GM12801 (cell line): Measurements from ENCODE around the gene TMBIM6.

Experiments
- CTCF ChIP-seq: IDR thresholded peaks from one replicate; pipeline ENCODE4 v1.5.1; 2011; ENCODE audit warnings: control low read depth; ENCODE audit not compliant: insufficient read length; ENCODE audit errors: extremely low read depth

Gene TMBIM6

GRCh38 chr12:49744363-49744885, 3.1 kb downstream of the TMBIM6 start:
- TF ChIP-seq CTCF, result no peak

GRCh38 chr12:49748306-49748705, 6.9 kb downstream of the TMBIM6 start:
- TF ChIP-seq CTCF, result no peak

- no peak for TF ChIP-seq CTCF
These were observed 7.4 kb downstream of the TMBIM6 start for GRCh38 chr12:49748800-49749199.

GRCh38 chr12:49750027-49750995, 9.0 kb downstream of the TMBIM6 start:
- no peak for TF ChIP-seq CTCF

- TF ChIP-seq CTCF, result no peak
These were observed 9.6 kb downstream of the TMBIM6 start for GRCh38 chr12:49750996-49751393.

- TF ChIP-seq CTCF, result no peak
These were observed 20.5 kb downstream of the TMBIM6 start for GRCh38 chr12:49761677-49762467.

GRCh38 chr12:49762468-49762847, 21.1 kb downstream of the TMBIM6 start:
- TF ChIP-seq CTCF, result no peak
